Measurements from ENCODE around the gene DYRK2.

DNA sequence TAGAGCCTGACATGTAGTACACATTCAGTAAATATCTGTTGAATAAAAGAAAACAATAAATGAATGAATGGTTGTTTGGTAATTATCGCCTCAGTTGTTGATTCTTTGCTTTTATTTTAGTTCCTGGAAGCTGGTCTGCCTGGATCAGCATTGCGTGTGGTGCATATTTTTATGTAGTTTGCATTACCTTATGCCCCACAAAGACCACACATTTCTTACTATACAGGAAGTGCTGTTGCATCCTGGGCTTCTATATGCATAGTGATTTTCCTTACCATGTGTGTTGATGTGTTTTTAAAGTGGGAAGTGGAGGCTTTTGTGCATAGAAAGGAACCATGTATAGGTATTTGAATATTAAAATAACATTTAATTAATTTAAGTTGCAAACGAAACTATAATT is 43.6 kb downstream of the DYRK2 start:
- TF ChIP-seq EP300 (IDR thresholded peaks at IDR 0.05; ENCODE audit: borderline replicate concordance), result no peak
- TF ChIP-seq TEAD4 (IDR thresholded peaks at IDR 0.05), result no peak
- TF ChIP-seq RAD21 (IDR thresholded peaks at IDR 0.05; ENCODE audit: low read depth), result no peak
- TF ChIP-seq YY1 (IDR thresholded peaks at IDR 0.05; ENCODE audit: low read depth), result no peak
- TF ChIP-seq CREB1 (IDR thresholded peaks at IDR 0.05; ENCODE audit: low read depth), result no peak
- TF ChIP-seq, protein P1, sequence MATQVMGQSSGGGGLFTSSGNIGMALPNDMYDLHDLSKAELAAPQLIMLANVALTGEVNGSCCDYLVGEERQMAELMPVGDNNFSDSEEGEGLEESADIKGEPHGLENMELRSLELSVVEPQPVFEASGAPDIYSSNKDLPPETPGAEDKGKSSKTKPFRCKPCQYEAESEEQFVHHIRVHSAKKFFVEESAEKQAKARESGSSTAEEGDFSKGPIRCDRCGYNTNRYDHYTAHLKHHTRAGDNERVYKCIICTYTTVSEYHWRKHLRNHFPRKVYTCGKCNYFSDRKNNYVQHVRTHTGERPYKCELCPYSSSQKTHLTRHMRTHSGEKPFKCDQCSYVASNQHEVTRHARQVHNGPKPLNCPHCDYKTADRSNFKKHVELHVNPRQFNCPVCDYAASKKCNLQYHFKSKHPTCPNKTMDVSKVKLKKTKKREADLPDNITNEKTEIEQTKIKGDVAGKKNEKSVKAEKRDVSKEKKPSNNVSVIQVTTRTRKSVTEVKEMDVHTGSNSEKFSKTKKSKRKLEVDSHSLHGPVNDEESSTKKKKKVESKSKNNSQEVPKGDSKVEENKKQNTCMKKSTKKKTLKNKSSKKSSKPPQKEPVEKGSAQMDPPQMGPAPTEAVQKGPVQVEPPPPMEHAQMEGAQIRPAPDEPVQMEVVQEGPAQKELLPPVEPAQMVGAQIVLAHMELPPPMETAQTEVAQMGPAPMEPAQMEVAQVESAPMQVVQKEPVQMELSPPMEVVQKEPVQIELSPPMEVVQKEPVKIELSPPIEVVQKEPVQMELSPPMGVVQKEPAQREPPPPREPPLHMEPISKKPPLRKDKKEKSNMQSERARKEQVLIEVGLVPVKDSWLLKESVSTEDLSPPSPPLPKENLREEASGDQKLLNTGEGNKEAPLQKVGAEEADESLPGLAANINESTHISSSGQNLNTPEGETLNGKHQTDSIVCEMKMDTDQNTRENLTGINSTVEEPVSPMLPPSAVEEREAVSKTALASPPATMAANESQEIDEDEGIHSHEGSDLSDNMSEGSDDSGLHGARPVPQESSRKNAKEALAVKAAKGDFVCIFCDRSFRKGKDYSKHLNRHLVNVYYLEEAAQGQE (IDR thresholded peaks at IDR 0.05; ENCODE audit: low read depth), result no peak
- TF ChIP-seq, protein P2, sequence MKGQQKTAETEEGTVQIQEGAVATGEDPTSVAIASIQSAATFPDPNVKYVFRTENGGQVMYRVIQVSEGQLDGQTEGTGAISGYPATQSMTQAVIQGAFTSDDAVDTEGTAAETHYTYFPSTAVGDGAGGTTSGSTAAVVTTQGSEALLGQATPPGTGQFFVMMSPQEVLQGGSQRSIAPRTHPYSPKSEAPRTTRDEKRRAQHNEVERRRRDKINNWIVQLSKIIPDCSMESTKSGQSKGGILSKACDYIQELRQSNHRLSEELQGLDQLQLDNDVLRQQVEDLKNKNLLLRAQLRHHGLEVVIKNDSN (IDR thresholded peaks at IDR 0.05), result no peak
- no peak for TF ChIP-seq CEBPB (IDR thresholded peaks at IDR 0.05)
- TF ChIP-seq, protein P3, sequence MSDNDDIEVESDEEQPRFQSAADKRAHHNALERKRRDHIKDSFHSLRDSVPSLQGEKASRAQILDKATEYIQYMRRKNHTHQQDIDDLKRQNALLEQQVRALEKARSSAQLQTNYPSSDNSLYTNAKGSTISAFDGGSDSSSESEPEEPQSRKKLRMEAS (IDR thresholded peaks at IDR 0.05), result no peak
- no peak for TF ChIP-seq TCF12 (IDR thresholded peaks at IDR 0.05; ENCODE audit: low read depth)
- no peak for TF ChIP-seq EGR1 (IDR thresholded peaks at IDR 0.05)
- TF ChIP-seq TAF1 (IDR thresholded peaks at IDR 0.05; ENCODE audit: low read depth), result no peak
- TF ChIP-seq ZBTB7A (IDR thresholded peaks at IDR 0.05; ENCODE audit: low read depth), result no peak
- TF ChIP-seq NFIC (IDR thresholded peaks at IDR 0.05), result no peak

All from Ishikawa (cell line).